HEK293T (cell line): ENCODE measurements around the gene SP5.

ENCODE experiments used
- ARNT ChIP-seq: fragments of 450-650 bp; IDR thresholded peaks from 2 replicates; pipeline ENCODE4 v1.6.1; 2017; ENCODE audit warnings: mild to moderate bottlenecking
- ELF4 ChIP-seq: fragments of 450-650 bp; IDR thresholded peaks from 2 replicates; pipeline ENCODE4 v1.6.1; 2017; ENCODE audit warnings: antibody characterized with exemption
- FOXA1 ChIP-seq: fragments of 450-650 bp; IDR thresholded peaks from 2 replicates; pipeline ENCODE4 v1.6.1; 2016; ENCODE audit warnings: mild to moderate bottlenecking
- FOXK2 ChIP-seq: fragments of 450-650 bp; IDR thresholded peaks from 2 replicates; pipeline ENCODE4 v1.6.1; 2016; ENCODE audit warnings: mild to moderate bottlenecking
- FOXM1 ChIP-seq: fragments of 450-650 bp; IDR thresholded peaks from 2 replicates; pipeline ENCODE4 v1.6.1; 2017; ENCODE audit warnings: mild to moderate bottlenecking, borderline replicate concordance
- HDGF ChIP-seq: fragments of 450-650 bp; IDR thresholded peaks from 2 replicates; pipeline ENCODE4 v1.6.1; 2017; ENCODE audit warnings: antibody characterized with exemption, borderline replicate concordance
- PKNOX1 ChIP-seq: fragments of 450-650 bp; IDR thresholded peaks from 2 replicates; pipeline ENCODE4 v1.6.1; 2016
- SP1 ChIP-seq: fragments of 450-650 bp; IDR thresholded peaks from 2 replicates; pipeline ENCODE4 v1.6.1; 2017
- SUZ12 ChIP-seq: fragments of 450-650 bp; IDR thresholded peaks from 2 replicates; pipeline ENCODE4 v1.6.1; 2016; ENCODE audit warnings: mild to moderate bottlenecking
- TARDBP ChIP-seq: fragments of 450-650 bp; IDR thresholded peaks from 2 replicates; pipeline ENCODE4 v1.6.1; 2016
- ZNF384 ChIP-seq: fragments of 450-650 bp; IDR thresholded peaks from 2 replicates; pipeline ENCODE4 v1.6.1; 2016

- no peak for TF ChIP-seq FOXM1
- no peak for TF ChIP-seq SP1
- no peak for TF ChIP-seq SUZ12
- no peak for TF ChIP-seq PKNOX1
- no peak for TF ChIP-seq TARDBP
- no peak for TF ChIP-seq FOXK2
- TF ChIP-seq FOXA1: no peak
- no peak for TF ChIP-seq HDGF
- no peak for TF ChIP-seq ARNT
- TF ChIP-seq ELF4: no peak
- TF ChIP-seq ZNF384: no peak
These were observed 11.2 kb upstream of the SP5 start for GRCh38 chr2:170703776-170704476.
